HG02885 (cell line): ENCODE results near the gene SLC51B.
"Not testable (repeated sequence)": the region's sequence is repeated elsewhere in the genome, so short reads cannot be mapped to it uniquely, and the experiment has no call there.

Source experiments
- ATAC-seq: cut with Tn5 transposase; IDR thresholded peaks from one replicate; pipeline ENCODE4 v1.9.1; 2021; ENCODE audit warnings: mild to moderate bottlenecking; ENCODE audit not compliant: unreplicated experiment, poor library complexity

SLC51B gene

GRCh38 chr15:65062726-65063125, 17.5 kb downstream of the SLC51B start:
- ATAC-seq = no peak

DNA sequence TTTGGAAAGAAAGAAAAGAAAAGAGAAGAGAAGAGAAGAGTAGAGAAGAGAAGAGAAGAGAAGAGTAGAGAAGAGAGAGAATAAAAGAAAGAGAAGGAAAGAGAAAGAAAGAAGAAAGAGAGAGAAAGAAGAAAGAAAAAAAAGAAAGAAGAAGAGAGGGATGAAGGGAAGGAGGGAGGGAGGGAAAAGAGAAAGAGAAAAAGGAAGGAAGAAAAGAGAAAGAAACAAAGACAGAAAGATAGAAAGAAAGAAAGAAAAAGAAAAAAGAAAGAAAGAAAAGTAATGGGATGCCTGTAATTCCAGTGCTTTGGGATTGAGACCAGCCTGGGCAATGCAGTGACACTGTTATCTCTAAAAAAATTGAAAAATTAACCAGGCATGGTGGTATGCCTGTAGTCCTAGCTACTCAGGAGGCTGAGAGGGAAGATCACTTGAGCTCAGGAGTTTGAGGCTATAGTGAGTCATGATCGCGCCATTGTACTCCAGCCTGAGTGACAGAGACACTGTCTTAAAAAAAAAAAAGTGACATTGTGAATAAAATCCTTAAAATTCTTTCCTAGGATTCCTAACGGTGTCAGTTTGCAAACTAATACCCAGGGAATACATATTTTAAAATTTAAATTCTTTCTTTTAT, 20.9 kb downstream of the SLC51B start:
- no peak for ATAC-seq

DNA sequence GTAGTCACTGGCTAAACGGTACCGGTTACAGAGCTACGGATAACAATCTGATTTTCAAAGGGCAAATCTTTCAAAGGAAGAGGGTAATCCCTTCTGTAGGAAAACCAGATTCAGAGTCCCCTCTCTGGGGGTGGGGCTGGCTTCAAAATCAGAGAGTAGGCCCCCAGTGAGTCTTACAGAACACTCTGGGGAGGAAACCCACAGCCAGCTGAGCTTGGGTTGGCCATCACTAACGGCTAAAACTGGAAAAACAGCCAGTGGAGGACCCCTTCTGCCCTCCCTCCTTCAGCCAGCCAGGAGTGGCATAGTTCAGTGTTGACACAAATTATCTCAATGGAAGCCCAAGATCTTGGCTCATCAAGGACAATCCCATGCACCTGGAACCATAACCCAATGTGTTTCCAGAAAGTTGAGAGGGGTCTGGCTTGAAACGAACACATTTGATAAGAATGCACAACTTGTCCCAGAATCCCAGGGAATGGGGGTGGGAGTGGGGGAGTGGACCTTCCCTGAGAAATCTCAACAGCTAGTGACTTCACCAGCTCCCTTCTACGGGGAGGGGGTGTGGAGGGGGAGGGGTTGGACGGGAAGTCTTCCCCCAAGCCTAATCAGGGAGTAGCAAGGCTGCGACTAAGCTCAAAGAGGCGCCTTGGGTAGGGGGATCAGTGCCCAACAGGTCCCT, 21.6 kb downstream of the SLC51B start:
- no peak for ATAC-seq

GRCh38 chr15:65067317-65067644, 22.1 kb downstream of the SLC51B start:
- no peak for ATAC-seq

DNA sequence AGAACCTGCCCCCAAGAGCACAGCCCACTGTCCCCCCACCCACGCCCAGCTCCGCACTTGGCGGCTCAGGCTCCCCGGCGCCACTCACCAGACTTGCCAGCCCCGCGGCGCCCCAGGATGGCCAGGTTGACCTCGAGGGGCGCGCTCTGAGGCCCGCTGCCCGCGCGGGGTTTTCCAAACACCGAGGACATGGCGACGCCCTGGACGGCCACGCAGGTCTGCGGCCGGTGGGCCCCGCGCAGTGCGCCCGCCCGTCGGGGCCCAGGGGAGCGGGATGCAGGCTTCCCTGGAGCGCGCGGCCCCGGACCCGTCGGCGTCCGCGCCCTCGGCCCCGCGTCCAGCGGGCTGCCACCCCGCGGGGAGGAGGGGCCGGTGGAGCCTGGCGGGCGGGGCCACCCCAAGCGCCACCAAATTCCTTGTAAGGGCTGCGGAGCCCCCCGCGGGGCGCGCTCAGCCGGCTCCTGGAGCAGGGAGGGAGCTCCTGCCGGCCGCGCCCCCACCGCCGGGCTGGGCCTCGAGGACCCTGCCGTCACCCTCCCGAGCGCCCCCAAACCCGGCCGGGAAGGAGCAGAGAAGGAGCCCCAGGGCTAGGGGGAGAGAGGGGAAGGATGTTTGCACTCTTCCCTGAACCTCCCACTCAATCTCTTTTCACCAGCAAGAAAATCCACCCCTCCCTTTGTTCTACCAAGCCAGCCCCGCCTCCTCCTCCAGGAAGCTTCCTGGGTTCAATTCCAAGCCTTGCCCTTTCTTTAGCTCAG, 22.6 kb downstream of the SLC51B start, which contains the start of gene RASL12:
TSS of gene RASL12 (minus strand) at position 347 of the 758 bp plus-strand sequence. CDS start at position 191, 156 bp downstream.
- ATAC-seq = no peak

GRCh38 chr15:65068403-65068788, 23.2 kb downstream of the SLC51B start:
- no peak for ATAC-seq

DNA sequence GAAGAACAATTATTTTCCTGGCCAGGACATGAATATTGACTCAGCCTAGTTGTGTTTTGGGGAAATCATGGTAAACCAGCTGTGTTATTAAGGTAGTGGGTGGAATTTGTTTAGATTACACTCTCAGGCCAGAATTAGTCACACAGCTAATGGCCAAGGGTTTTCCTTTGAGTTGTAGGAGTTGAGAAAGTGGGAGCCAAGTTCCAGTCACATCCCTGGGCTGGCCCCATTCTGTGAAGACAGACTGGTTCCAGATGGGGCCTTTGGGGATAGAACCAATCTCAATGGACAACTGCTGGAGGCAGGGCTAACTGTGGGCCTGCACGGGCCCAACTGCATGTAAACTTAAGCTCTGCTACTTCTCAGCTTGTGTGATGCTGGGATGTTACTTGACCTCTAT, 24.0 kb downstream of the SLC51B start:
- ATAC-seq = no peak

GRCh38 chr15:65069779-65070546, 24.8 kb downstream of the SLC51B start:
- ATAC-seq = no peak

DNA sequence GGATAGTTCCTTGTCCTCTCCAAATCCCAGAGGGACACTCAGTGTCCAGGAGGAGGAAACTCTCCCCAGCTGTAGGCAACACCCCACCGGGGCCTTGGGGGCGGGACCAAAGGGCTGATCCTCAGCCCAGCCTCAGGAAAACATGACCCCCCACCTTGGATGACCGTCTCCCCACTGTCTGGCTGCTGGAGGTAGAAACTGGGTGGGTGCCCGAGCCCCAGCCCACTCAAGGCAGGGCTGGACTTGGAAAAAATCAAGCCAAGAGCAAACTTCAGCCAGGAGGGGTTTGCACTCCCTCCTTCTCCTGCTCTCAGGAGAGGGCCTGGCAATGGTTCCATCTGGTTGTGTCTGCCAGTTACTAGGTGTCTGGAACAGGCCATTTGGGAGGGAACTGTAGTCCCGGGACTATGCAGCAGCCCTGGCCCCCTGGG, 26.2 kb downstream of the SLC51B start:
- ATAC-seq = no peak

DNA sequence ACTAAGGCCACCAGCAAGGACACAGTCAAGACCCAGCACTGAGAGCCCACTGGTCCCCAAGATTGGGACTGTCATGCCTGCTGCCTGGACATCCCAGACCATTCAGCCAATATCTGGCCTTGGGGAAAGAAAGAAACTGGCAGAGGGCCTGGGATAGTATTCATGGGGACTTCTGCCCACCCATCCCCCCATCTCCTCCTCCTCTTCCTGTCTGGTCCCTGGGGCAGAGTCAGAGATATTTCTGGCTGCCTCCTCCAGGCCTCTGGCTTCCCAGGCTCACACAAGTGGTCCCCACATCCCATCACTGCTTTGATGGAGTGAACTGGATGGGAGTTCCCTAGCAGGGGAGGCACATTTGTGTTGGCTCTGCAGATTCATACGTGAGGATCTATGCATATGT, 26.8 kb downstream of the SLC51B start:
- ATAC-seq = no peak

GRCh38 chr15:65072617-65073016, 27.4 kb downstream of the SLC51B start:
- ATAC-seq = no peak

DNA sequence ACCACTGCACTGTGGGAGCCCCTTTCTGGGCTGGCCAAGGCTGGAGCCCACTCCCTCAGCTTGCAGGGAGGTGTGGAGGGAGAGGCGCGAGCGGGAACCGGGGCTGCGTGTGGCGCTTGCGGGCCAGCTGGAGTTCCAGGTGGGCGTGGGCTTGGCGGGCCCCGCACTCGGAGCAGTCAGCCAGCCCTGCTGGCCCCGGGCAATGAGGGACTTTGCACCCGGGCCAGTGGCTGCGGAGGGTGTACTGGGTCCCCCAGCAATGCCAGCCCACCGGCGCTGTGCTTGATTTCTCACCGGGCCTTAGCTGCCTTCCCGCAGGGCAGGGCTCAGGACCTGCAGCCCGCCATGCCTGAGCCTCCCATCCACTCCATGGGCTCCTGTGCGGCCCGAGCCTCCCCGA, 29.8 kb downstream of the SLC51B start:
- ATAC-seq = not testable (repeated sequence)

- ATAC-seq = not testable (repeated sequence)
These were observed 30.6 kb downstream of the SLC51B start for GRCh38 chr15:65075607-65076395.

DNA sequence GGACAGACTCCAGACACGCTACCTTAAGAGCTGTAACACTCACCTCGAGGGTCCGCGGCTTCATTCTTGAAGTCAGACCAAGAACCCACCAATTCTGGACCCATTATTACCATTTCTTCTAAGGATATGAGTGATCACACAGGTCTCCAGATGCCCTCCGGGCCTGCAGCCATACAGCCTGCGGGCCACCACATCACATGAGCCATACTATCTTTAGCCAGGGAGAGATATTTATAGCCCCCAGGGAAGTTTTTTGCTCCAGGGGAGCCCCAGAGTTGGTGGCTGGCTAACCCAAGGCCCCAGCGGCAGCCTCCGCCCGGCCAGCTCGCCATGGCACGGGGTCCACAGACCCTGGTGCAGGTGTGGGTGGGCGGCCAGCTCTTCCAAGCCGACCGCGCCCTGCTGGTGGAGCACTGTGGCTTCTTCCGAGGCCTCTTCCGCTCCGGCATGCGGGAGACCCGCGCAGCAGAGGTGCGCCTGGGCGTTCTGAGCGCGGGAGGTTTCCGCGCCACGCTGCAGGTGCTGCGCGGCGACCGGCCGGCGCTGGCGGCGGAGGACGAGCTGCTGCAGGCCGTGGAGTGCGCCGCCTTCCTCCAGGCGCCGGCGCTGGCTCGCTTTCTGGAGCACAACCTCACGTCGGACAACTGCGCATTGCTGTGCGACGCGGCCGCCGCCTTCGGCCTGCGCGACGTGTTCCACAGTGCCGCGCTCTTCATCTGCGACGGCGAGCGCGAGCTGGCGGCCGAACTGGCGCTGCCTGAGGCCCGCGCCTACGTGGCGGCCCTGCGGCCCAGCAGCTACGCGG, 31.5 kb downstream of the SLC51B start, which contains the start of gene KBTBD13:
TSS of gene KBTBD13 (plus strand) at position 261 of the 805 bp plus-strand sequence. CDS start at position 331, 70 bp downstream.
- no peak for ATAC-seq

GRCh38 chr15:65077291-65077980, 32.2 kb downstream of the SLC51B start:
- ATAC-seq = no peak

- no peak for ATAC-seq
These were observed 32.8 kb downstream of the SLC51B start for GRCh38 chr15:65077981-65078352.

GRCh38 chr15:65079580-65079979, 34.4 kb downstream of the SLC51B start:
- no peak for ATAC-seq

GRCh38 chr15:65081270-65081669, 36.1 kb downstream of the SLC51B start:
- ATAC-seq = no peak
